ENCODE results near the gene TNFRSF8.

The TNFRSF8 gene

GRCh38 chr1:12178511-12178910, 115.4 kb downstream of the TNFRSF8 start:
- no peak for DNase-seq

- DNase-seq = no peak
Observed at GRCh38 chr1:12179111-12179519, 116.0 kb downstream of the TNFRSF8 start.

- DNase-seq = no peak
Observed at GRCh38 chr1:12179676-12180075, 116.6 kb downstream of the TNFRSF8 start.

- no peak for DNase-seq
Observed at GRCh38 chr1:12180315-12180714, 117.2 kb downstream of the TNFRSF8 start.

- DNase-seq = no peak
Observed at GRCh38 chr1:12180903-12181302, 117.8 kb downstream of the TNFRSF8 start.

- DNase-seq = no peak
Observed at GRCh38 chr1:12181568-12181967, 118.5 kb downstream of the TNFRSF8 start.

- no peak for DNase-seq
Observed at GRCh38 chr1:12182410-12182984, 119.4 kb downstream of the TNFRSF8 start.

GRCh38 chr1:12183095-12183794, 120.1 kb downstream of the TNFRSF8 start:
- DNase-seq = no peak

GRCh38 chr1:12184008-12184681, 121.0 kb downstream of the TNFRSF8 start:
- DNase-seq = no peak

GRCh38 chr1:12185036-12185917, 122.2 kb downstream of the TNFRSF8 start:
- no peak for DNase-seq

- DNase-seq = no peak
Observed at GRCh38 chr1:12185918-12186678, 123.0 kb downstream of the TNFRSF8 start.

- DNase-seq = no peak
Observed at GRCh38 chr1:12186679-12186985, 123.5 kb downstream of the TNFRSF8 start.

- DNase-seq = no peak
Observed at GRCh38 chr1:12188115-12188514, 125.0 kb downstream of the TNFRSF8 start.

GRCh38 chr1:12188657-12189327, 125.7 kb downstream of the TNFRSF8 start:
- DNase-seq = no peak

- DNase-seq = no peak
Observed at GRCh38 chr1:12189328-12189682, 126.2 kb downstream of the TNFRSF8 start.

- DNase-seq = no peak
Observed at GRCh38 chr1:12191242-12192032, 128.3 kb downstream of the TNFRSF8 start.
